ENCODE measurements around the gene STK10. TPM values are rescaled to one million over a fixed set of nuclear protein-coding genes. Genes with fewer than 3 reads are reported as not detected.

Gene STK10
- polyA plus RNA-seq, 2 of the 4 experiments (the other 2 are of a cell fraction): 4.3 to 13.1 TPM

DNA sequence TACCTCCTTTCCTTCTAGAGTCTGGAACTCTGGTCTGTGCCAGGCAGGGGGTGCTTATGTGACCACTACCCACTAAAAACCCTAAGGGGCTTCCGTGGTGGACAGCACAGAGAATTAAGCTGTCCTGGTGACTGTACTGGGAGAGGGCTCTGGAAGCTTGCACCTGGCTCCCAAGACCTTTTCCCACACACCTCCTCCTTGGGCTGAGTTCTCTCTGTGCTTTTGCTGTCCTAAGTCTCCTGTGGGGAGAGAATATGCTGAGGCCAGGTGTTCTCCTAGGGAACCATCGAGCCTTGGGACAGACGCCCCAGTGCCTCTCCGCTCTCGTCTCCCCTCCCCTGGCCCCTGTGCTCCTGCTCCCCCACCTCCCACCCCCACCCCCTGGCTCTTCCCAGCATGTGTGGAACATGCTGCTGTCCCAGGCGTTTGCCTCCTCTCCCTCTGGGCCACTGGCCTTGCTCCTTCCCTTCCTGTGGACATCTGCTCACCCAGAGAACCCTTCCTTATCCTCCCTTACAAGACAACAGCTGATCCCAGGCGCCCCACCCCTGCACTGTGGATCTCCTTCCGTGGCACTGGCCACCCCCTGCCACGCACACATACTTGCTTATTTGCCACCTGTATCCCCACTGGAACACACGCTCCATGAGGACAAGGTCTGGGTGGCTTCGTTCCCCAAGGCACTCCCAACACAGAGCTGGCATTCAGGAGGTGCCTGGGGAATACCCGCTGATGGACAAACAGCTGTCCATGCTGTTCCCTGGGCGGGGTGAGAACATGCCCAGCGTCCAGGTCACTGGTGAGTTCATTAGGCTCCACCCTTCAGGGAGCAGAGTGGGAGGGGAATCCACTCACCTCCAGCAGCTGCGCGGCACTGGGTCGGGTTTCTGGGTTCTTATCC is 83.0 kb downstream of the STK10 start:
- DNase-seq (ENCODE audit: low read depth in 1 of 2, low spot score in 1 of 2) (no peak), FAIRE-seq (no peak), ATAC-seq (no peak)
- CTCF ChIA-PET: interaction anchor here (0.9 to 6.2 kb wide), 14 partner anchors 9 to 242 kb away, joined by 3 to 93 read pairs (median 6); partner anchors contain the start of genes STK10 and UBTD2
- no peak overlapping the region for H3K4me3 ChIP-seq
- H3K27ac ChIP-seq: no peak overlapping the region
- TF ChIP-seq ESRRA (IDR thresholded peaks at IDR 0.05; ENCODE audit: borderline replicate concordance, low read length): no peak
- TF ChIP-seq, protein P1, sequence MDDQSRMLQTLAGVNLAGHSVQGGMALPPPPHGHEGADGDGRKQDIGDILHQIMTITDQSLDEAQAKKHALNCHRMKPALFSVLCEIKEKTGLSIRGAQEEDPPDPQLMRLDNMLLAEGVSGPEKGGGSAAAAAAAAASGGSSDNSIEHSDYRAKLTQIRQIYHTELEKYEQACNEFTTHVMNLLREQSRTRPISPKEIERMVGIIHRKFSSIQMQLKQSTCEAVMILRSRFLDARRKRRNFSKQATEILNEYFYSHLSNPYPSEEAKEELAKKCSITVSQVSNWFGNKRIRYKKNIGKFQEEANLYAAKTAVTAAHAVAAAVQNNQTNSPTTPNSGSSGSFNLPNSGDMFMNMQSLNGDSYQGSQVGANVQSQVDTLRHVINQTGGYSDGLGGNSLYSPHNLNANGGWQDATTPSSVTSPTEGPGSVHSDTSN (IDR thresholded peaks at IDR 0.05): no peak
- TF ChIP-seq HOXB13 (CRISPR knock-in tag; IDR thresholded peaks at IDR 0.05; ENCODE audit: low read depth): no peak
- no peak for TF ChIP-seq NR3C1 (IDR thresholded peaks at IDR 0.05)
- no peak for TF ChIP-seq HDAC2 (IDR thresholded peaks at IDR 0.05)
- no peak for TF ChIP-seq FOXS1 (CRISPR knock-in tag; IDR thresholded peaks at IDR 0.05)
- TF ChIP-seq FOSL2 (IDR thresholded peaks at IDR 0.05): no peak
- TF ChIP-seq FOSL2 (CRISPR knock-in tag; IDR thresholded peaks at IDR 0.05): no peak
- TF ChIP-seq, protein P2, sequence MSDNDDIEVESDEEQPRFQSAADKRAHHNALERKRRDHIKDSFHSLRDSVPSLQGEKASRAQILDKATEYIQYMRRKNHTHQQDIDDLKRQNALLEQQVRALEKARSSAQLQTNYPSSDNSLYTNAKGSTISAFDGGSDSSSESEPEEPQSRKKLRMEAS (IDR thresholded peaks at IDR 0.05): no peak
- TF ChIP-seq, protein P3, sequence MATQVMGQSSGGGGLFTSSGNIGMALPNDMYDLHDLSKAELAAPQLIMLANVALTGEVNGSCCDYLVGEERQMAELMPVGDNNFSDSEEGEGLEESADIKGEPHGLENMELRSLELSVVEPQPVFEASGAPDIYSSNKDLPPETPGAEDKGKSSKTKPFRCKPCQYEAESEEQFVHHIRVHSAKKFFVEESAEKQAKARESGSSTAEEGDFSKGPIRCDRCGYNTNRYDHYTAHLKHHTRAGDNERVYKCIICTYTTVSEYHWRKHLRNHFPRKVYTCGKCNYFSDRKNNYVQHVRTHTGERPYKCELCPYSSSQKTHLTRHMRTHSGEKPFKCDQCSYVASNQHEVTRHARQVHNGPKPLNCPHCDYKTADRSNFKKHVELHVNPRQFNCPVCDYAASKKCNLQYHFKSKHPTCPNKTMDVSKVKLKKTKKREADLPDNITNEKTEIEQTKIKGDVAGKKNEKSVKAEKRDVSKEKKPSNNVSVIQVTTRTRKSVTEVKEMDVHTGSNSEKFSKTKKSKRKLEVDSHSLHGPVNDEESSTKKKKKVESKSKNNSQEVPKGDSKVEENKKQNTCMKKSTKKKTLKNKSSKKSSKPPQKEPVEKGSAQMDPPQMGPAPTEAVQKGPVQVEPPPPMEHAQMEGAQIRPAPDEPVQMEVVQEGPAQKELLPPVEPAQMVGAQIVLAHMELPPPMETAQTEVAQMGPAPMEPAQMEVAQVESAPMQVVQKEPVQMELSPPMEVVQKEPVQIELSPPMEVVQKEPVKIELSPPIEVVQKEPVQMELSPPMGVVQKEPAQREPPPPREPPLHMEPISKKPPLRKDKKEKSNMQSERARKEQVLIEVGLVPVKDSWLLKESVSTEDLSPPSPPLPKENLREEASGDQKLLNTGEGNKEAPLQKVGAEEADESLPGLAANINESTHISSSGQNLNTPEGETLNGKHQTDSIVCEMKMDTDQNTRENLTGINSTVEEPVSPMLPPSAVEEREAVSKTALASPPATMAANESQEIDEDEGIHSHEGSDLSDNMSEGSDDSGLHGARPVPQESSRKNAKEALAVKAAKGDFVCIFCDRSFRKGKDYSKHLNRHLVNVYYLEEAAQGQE (IDR thresholded peaks at IDR 0.05): no peak
- TF ChIP-seq, protein P4, sequence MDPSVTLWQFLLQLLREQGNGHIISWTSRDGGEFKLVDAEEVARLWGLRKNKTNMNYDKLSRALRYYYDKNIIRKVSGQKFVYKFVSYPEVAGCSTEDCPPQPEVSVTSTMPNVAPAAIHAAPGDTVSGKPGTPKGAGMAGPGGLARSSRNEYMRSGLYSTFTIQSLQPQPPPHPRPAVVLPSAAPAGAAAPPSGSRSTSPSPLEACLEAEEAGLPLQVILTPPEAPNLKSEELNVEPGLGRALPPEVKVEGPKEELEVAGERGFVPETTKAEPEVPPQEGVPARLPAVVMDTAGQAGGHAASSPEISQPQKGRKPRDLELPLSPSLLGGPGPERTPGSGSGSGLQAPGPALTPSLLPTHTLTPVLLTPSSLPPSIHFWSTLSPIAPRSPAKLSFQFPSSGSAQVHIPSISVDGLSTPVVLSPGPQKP (IDR thresholded peaks at IDR 0.05; ENCODE audit: low read depth, low read length): no peak
- no peaks in the 10 kb centered on the region for H3K9me3 ChIP-seq
- 87% methylated on average over 17 of the region's 17 CpGs for WGBS (ENCODE audit: missing lambda C conversion rate)
- no peak overlapping the region for H3K4me2 ChIP-seq
- peaks cover 33% of the 10 kb centered on the region for H3K4me1 ChIP-seq
- POLR2A ChIA-PET: no interaction called here

DNA sequence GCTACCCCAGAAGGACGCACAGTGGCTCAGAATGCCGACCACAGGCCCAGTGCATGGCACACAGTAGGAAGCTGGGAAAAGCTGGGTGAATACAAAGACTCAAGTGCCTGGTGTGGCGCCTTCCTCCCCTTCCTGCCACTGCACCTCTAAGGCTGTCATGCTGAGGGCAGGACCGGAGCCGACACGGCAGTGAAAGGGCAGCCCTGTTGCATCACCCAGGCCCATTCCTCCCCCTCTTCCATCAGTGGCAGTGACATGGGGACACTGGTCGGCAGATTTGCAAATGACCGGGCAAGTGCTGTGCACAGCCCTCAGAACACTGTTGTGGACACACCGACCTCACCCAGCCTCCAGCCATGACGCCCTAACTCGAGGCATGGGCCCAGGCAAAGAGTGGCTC is 84.0 kb downstream of the STK10 start:
- ATAC-seq (no peak), FAIRE-seq (no peak), DNase-seq (ENCODE audit: low read depth in 1 of 2, low spot score in 1 of 2) (no peak)
- H3K9me3 ChIP-seq: no peaks in the 10 kb centered on the region
- POLR2A ChIA-PET: no interaction called here
- CTCF ChIA-PET: interaction anchor here (0.7 to 6.2 kb wide), 7 partner anchors 12 to 1471 kb away, joined by 3 to 93 read pairs (median 6); partner anchors contain the start of gene STK10
- peaks cover 33% of the 10 kb centered on the region for H3K4me1 ChIP-seq
- TF ChIP-seq MAZ (IDR thresholded peaks at IDR 0.05; ENCODE audit: borderline replicate concordance, low read depth, low read length): no peak
- no peak overlapping the region for H3K4me3 ChIP-seq
- H3K4me2 ChIP-seq: no peak overlapping the region
- WGBS (ENCODE audit: missing lambda C conversion rate): 89% methylated on average over 8 of the region's 11 CpGs
- H3K27ac ChIP-seq: peak overlapping the region in 1 of 2 experiments; percentile 22; a peak in 1 of 6 replicates

DNA sequence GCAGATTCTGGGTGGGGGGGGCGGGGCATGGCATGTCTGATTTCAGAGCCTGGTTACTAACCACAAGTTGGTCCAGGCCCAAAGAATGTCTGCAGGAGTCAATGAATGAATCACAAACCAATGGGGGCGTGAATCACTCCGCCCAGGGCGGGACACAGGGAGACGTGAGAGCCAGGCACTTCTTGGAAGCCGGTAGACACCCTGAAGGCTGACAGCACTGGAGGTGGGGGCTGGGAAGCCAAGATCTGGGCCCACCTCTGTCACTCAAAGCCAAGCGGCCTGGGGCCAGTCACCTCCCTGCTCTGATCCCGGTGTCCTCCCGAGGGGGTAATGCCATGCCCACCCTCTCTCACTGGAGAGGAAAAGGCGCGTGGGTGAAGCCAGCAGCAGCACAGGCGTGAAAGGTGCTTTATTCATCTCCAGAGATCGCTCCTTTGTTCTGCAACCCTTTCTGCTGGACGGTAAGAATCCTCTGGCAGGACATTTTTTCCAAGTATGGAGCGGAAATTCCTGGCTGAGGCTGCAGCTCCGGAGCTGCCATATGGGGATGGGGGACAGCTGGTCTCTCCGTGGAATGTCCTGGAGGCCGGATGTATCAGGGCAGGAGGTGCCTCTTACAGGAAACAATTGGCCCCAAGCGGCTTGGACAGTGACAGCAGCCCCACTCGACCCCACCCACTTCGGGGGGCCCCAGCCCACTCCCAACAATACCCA is 85.0 kb downstream of the STK10 start:
- peak overlapping the region in 1 of 2 experiments; percentile 74; a peak in 3 of 6 replicates for H3K27ac ChIP-seq
- peak overlapping the region; percentile 55 for H3K4me2 ChIP-seq
- POLR2A ChIA-PET: no interaction called here
- 44% methylated on average over 19 of the region's 21 CpGs for WGBS (ENCODE audit: missing lambda C conversion rate)
- no peaks in the 10 kb centered on the region for H3K9me3 ChIP-seq
- H3K4me1 ChIP-seq: peaks cover 32% of the 10 kb centered on the region
- ATAC-seq: peak; percentile 76
- peak; percentile 71 to 73 for DNase-seq (ENCODE audit: low read depth in 1 of 2, low spot score in 1 of 2)
- CTCF ChIA-PET: interaction anchor here (0.6 to 6.2 kb wide), 6 partner anchors 18 to 190 kb away, joined by 3 to 93 read pairs (median 9); partner anchors contain the start of gene STK10
- no peak for FAIRE-seq
- no peak overlapping the region for H3K4me3 ChIP-seq
- TF ChIP-seq HOXB13 (CRISPR knock-in tag; IDR thresholded peaks at IDR 0.05; ENCODE audit: low read depth): no peak
- TF ChIP-seq MAFK (IDR thresholded peaks at IDR 0.05; ENCODE audit: partially characterized antibody): no peak
- TF ChIP-seq NFE2L2 (conservative IDR thresholded peaks at IDR 0.05; ENCODE audit: low read length): no peak
- no peak for TF ChIP-seq FOSL2 (IDR thresholded peaks at IDR 0.05)
- TF ChIP-seq FOSL2 (CRISPR knock-in tag; IDR thresholded peaks at IDR 0.05): peak; percentile 58; the same call in 1 of the 2 replicates
- TF ChIP-seq, protein P5, sequence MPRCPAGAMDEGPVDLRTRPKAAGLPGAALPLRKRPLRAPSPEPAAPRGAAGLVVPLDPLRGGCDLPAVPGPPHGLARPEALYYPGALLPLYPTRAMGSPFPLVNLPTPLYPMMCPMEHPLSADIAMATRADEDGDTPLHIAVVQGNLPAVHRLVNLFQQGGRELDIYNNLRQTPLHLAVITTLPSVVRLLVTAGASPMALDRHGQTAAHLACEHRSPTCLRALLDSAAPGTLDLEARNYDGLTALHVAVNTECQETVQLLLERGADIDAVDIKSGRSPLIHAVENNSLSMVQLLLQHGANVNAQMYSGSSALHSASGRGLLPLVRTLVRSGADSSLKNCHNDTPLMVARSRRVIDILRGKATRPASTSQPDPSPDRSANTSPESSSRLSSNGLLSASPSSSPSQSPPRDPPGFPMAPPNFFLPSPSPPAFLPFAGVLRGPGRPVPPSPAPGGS (IDR thresholded peaks at IDR 0.05): no peak
- no peak for TF ChIP-seq RAD21 (conservative IDR thresholded peaks at IDR 0.05 in 1 of 2, IDR thresholded peaks at IDR 0.05 in 1 of 2)
- no peak for TF ChIP-seq TP53 (CRISPR knock-in tag; IDR thresholded peaks at IDR 0.05)
- TF ChIP-seq JUN (IDR thresholded peaks at IDR 0.05): 0 out of 5 replicates have a peak, but pooled peaks of 1 of the 2 experiments have one; percentile 38
- TF ChIP-seq HDAC2 (IDR thresholded peaks at IDR 0.05): no peak
- no peak for TF ChIP-seq CEBPB (IDR thresholded peaks at IDR 0.05)
- no peak for TF ChIP-seq FOXS1 (CRISPR knock-in tag; IDR thresholded peaks at IDR 0.05)
- no peak for TF ChIP-seq HOXA7 (CRISPR knock-in tag; IDR thresholded peaks at IDR 0.05)
